Neural cell (in vitro differentiated cells): Measurements from ENCODE around the gene BTBD7. TPM values are rescaled to one million over a fixed set of nuclear protein-coding genes. Genes with fewer than 3 reads are reported as not detected.

Source experiments
- H2AFZ ChIP-seq: fragments of 200-600, 300-800 bp; sonication (generic), shearing (Covaris generic); 2 replicates; pipeline ENCODE4 v1.6.0; 2014; ENCODE audit warnings: low read depth, mild to moderate bottlenecking, antibody characterized with exemption, low read length, moderate library complexity
- H3F3A ChIP-seq: fragments of 200-600 bp; shearing (Covaris generic); 2 replicates; pipeline ENCODE4 v1.6.1; 2016; ENCODE audit warnings: mild to moderate bottlenecking, moderate library complexity, mixed read lengths, antibody characterized with exemption, low read length; ENCODE audit not compliant: insufficient read depth, poor library complexity, severe bottlenecking
- H3K27ac ChIP-seq: fragments of 200-600, 300-800 bp; sonication (generic), shearing (Covaris generic); 2 replicates; pipeline ENCODE4 v1.5.1; 2014; ENCODE audit warnings: mild to moderate bottlenecking, low read length, moderate library complexity
- H3K27me3 ChIP-seq: fragments of 300-800, 200-600 bp; sonication (generic), shearing (Covaris generic); 2 replicates; pipeline ENCODE4 v1.6.0; 2014; ENCODE audit warnings: mild to moderate bottlenecking, low read depth, low read length, moderate library complexity; ENCODE audit not compliant: insufficient read depth
- H3K36me3 ChIP-seq: fragments of 300-800, 200-600 bp; sonication (generic), shearing (Covaris generic); 2 replicates; pipeline ENCODE4 v1.5.1; 2014; ENCODE audit warnings: mild to moderate bottlenecking, antibody characterized with exemption, low read length, moderate library complexity; ENCODE audit not compliant: insufficient read depth
- H3K4me2 ChIP-seq: fragments of 300-800, 200-600 bp; sonication (generic), shearing (Covaris generic); 2 replicates; pipeline ENCODE4 v1.6.0; 2014; ENCODE audit warnings: mild to moderate bottlenecking, low read length
- H3K4me3 ChIP-seq: fragments of 300-800, 200-600 bp; sonication (generic), shearing (Covaris generic); 2 replicates; pipeline ENCODE4 v1.5.1; 2014; ENCODE audit warnings: mild to moderate bottlenecking, low read length, moderate library complexity
- H3K79me2 ChIP-seq: fragments of 200-600 bp; shearing (Covaris generic); replicated peaks from 2 replicates; pipeline ENCODE4 v1.6.0; 2014; ENCODE audit warnings: mild to moderate bottlenecking, low read length, moderate library complexity; ENCODE audit not compliant: insufficient read depth
- H3K9ac ChIP-seq: fragments of 300-800, 200-600 bp; sonication (generic), shearing (Covaris generic); 2 replicates; pipeline ENCODE4 v1.6.1; 2016; ENCODE audit warnings: mild to moderate bottlenecking, low read length, mixed read lengths
- H3K9me2 ChIP-seq: fragments of 200-600 bp; shearing (Covaris generic); 2 replicates; pipeline ENCODE4 v1.6.1; 2016; ENCODE audit warnings: mild to moderate bottlenecking, low read length, mixed read lengths; ENCODE audit not compliant: insufficient read depth
- H3K9me3 ChIP-seq: fragments of 200-600, 300-800 bp; sonication (generic), shearing (Covaris generic); 2 replicates; pipeline ENCODE4 v1.6.1; 2016; ENCODE audit warnings: mild to moderate bottlenecking, mixed run types, low read length, moderate library complexity, mixed read lengths
- H4K20me1 ChIP-seq: fragments of 200-600 bp; shearing (Covaris generic); 2 replicates; pipeline ENCODE4 v1.6.1; 2016; ENCODE audit warnings: mild to moderate bottlenecking, mixed run types; ENCODE audit not compliant: insufficient read depth
- CTCF ChIP-seq: fragments of 450-650 bp; IDR thresholded peaks from 2 replicates; pipeline ENCODE4 v1.5.1; 2014; ENCODE audit warnings: antibody characterized with exemption, mild to moderate bottlenecking, moderate library complexity; ENCODE audit not compliant: poor library complexity, severe bottlenecking
- EP300 ChIP-seq: fragments of 450-650 bp; conservative IDR thresholded peaks from 2 replicates; pipeline ENCODE4 v1.6.1; 2014; ENCODE audit warnings: antibody characterized with exemption, mild to moderate bottlenecking, moderate library complexity; ENCODE audit not compliant: poor library complexity, severe bottlenecking
- EZH2 ChIP-seq: fragments of 200-600, 300-800 bp; shearing (Covaris generic), sonication (generic); IDR thresholded peaks from 2 replicates; pipeline ENCODE4 v1.6.1; 2014; ENCODE audit warnings: antibody characterized with exemption, low read length, borderline replicate concordance, mild to moderate bottlenecking; ENCODE audit not compliant: insufficient read depth, poor library complexity, severe bottlenecking
- MXI1 ChIP-seq: fragments of 450-650 bp; conservative IDR thresholded peaks from 2 replicates; pipeline ENCODE4 v1.6.1; 2014; ENCODE audit warnings: antibody characterized with exemption, mild to moderate bottlenecking; ENCODE audit not compliant: poor library complexity, severe bottlenecking
- POLR2AphosphoS5 ChIP-seq: IDR thresholded peaks from 2 replicates; pipeline ENCODE4 v1.6.1; 2012
- RAD21 ChIP-seq: fragments of 450-650 bp; conservative IDR thresholded peaks from 2 replicates; pipeline ENCODE4 v1.6.1; 2014; ENCODE audit warnings: antibody characterized with exemption, mild to moderate bottlenecking, moderate library complexity
- REST ChIP-seq: IDR thresholded peaks from 2 replicates; pipeline ENCODE4 v1.6.1; 2012; ENCODE audit warnings: borderline replicate concordance
- SMC3 ChIP-seq: fragments of 450-650 bp; conservative IDR thresholded peaks from 2 replicates; pipeline ENCODE4 v1.6.1; 2014; ENCODE audit warnings: antibody characterized with exemption, mild to moderate bottlenecking, moderate library complexity; ENCODE audit not compliant: poor library complexity
- TAF1 ChIP-seq: IDR thresholded peaks from 2 replicates; pipeline ENCODE4 v1.6.1; 2012; ENCODE audit warnings: low read depth
- polyA plus RNA-seq: library from polyadenylated mRNA; depleted of rRNA; stranded (reverse); fragments of >200 nt; gene quantifications from 2 replicates; pipeline ENCODE4 v1.2.3, GENCODE V29; 2014

The BTBD7 gene
- polyA plus RNA-seq, 1 donor from 2014 or later, result 11.5 TPM

GRCh38 chr14:93299866-93300265 is 33.0 kb downstream of the BTBD7 start:
- no peaks in the 10 kb centered on the region for H4K20me1 ChIP-seq
- no peaks in the 10 kb centered on the region for H3K9me3 ChIP-seq
- no peak overlapping the region for H3K9ac ChIP-seq
- no peaks in the 10 kb centered on the region for H3F3A ChIP-seq
- TF ChIP-seq CTCF (no peak), EZH2 (no peak), POLR2AphosphoS5 (no peak), MXI1 (no peak), RAD21 (no peak), SMC3 (no peak), REST (no peak), TAF1 (no peak), EP300 (no peak)
- no peaks in the 10 kb centered on the region for H3K9me2 ChIP-seq
- no peaks in the 10 kb centered on the region for H3K36me3 ChIP-seq
- no peaks in the 10 kb centered on the region for H3K79me2 ChIP-seq
- H3K27me3 ChIP-seq, result no peaks in the 10 kb centered on the region
- H2AFZ ChIP-seq, result no peak overlapping the region
- no peak overlapping the region for H3K4me3 ChIP-seq
- no peak overlapping the region for H3K4me2 ChIP-seq
- H3K27ac ChIP-seq, result no peak overlapping the region

- Histone ChIP-seq H3K4me2 (no peak overlapping the region), H2AFZ (no peak overlapping the region), H3K9ac (no peak overlapping the region), H3K9me3 (no peaks in the 10 kb centered on the region), H3K4me3 (no peak overlapping the region), H3K27me3 (no peaks in the 10 kb centered on the region), H4K20me1 (no peaks in the 10 kb centered on the region), H3F3A (no peaks in the 10 kb centered on the region), H3K9me2 (no peaks in the 10 kb centered on the region), H3K36me3 (no peaks in the 10 kb centered on the region), H3K79me2 (no peaks in the 10 kb centered on the region), H3K27ac (no peak overlapping the region)
- TF ChIP-seq EZH2 (no peak), SMC3 (no peak), RAD21 (no peak), CTCF (no peak), TAF1 (no peak), POLR2AphosphoS5 (no peak), REST (no peak), MXI1 (no peak), EP300 (no peak)
These were observed 33.4 kb downstream of the BTBD7 start for GRCh38 chr14:93299416-93299815.
